Measurements from ENCODE around the gene SFSWAP.
"Not testable (repeated sequence)": the region's sequence is repeated elsewhere in the genome, so short reads cannot be mapped to it uniquely, and the experiment has no call there.

The SFSWAP gene

GRCh38 chr12:131710464-131711457, at the start of gene SFSWAP:
Gene SFSWAP, plus strand, starts transcription at chr12:131711090. Its CDS starts 140 bp downstream, at chr12:131711230.
- DNase-seq: peak; percentile 65

- DNase-seq: not testable (repeated sequence)
Observed at GRCh38 chr12:131661170-131661985, 49.5 kb upstream of the SFSWAP start.

- not testable (repeated sequence) for DNase-seq
Observed at GRCh38 chr12:131661986-131662288, 49.0 kb upstream of the SFSWAP start.

GRCh38 chr12:131662346-131662745, 48.5 kb upstream of the SFSWAP start:
- DNase-seq: not testable (repeated sequence)

- DNase-seq: not testable (repeated sequence)
Observed at GRCh38 chr12:131665666-131666065, 45.2 kb upstream of the SFSWAP start.

GRCh38 chr12:131666486-131666885, 44.4 kb upstream of the SFSWAP start:
- not testable (repeated sequence) for DNase-seq

GRCh38 chr12:131666978-131667601, 43.8 kb upstream of the SFSWAP start:
- DNase-seq: not testable (repeated sequence)

GRCh38 chr12:131671276-131671675, 39.6 kb upstream of the SFSWAP start:
- no peak for DNase-seq

GRCh38 chr12:131671871-131672270, 39.0 kb upstream of the SFSWAP start:
- no peak for DNase-seq

DNA sequence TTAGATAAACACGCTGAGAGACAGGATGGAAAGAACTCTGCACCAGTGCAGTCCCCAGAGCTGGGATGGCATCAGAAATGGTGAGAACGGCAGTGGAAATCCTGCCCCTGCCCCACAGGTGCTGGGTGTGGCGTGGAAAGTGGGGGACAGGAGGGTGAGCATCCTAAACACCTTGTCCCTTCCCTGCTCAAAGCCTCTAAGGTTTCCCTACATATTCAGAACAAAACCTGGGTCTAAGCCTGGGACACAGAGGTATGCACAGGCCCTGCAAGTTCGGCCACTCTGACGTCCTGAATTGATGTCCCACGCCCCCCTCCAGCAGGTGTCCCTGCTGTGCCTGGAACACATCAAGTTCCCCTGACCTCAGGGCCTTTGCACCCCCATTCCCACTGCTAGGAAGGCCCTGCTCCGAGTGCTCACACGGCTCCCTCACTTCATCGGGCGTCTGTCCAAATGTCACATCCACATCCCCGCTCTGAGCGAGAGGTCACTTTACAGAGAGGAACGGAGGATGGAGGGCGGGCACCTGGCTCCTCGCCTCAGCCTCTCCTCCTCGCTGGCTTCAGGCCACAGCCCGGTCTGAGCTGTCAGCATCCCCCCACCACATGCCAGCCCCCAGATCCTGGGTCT, 38.5 kb upstream of the SFSWAP start:
- no peak for DNase-seq

- DNase-seq: no peak
Observed at GRCh38 chr12:131672941-131673887, 37.7 kb upstream of the SFSWAP start.

GRCh38 chr12:131673888-131674257, 37.0 kb upstream of the SFSWAP start:
- no peak for DNase-seq

DNA sequence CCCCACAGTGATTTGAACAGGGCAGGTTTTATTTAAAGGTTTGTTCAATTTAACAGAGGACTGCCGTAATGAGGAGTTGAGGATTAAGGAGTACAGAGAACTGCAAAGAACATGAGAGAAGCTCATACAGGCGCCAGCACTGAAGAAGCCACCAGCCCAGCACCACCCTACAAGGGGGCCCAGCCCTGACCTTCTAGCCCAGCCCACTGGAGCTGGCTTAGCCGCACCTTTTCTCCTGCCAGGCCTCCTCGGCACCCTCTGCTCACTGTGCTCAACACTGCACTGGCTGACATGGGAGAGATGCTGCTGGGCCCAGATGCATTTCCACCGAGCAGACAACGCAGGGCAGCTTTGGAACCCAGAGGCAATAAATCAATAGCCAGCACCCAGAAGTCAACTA, 36.5 kb upstream of the SFSWAP start:
- no peak for DNase-seq

DNA sequence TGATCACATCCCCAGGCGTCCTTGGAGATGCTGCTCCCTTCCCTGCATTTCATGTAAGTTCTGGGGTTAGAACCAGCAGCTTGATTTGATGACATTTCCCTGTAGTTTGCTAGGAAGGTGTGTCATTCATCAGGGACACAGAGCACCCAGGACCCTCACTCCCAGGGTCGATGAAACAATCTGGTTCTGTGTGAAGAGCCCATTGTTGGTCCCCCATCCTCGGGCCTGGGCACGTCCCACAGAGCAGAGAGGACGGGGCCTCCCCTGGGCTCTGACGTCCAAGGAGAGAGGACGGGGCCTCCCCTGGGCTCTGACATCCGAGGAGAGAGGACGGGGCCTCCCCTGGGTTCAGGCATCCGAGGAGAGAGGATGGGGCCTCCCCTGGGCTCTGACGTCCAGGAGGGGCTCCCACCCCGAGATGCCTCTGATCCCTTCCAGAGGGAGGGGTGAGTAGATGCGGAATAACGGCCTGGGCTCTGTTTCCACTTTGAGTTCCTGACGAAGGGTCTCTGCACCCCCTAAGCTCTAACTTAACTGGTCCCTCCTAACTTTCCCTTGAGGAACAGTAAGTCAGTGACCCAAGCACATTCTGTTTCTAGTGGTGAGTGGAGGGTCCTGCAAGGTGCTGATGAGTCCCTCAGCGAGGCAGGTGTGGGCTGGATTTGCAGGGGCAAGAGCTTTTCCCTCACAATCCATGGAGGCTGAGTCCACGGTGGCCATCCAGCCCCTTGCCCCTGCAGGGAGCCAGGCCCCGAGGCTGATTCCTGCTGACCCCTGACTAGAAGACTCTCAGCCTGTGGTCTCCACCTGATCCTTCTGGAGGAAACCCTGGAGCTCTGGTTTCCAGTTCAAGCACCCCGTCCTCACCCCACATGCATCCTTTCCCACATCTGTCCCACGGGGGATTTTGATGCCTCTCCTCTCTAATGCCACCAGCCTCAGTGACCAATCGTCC, 35.5 kb upstream of the SFSWAP start:
- no peak for DNase-seq

GRCh38 chr12:131676544-131676943, 34.3 kb upstream of the SFSWAP start:
- DNase-seq: no peak

GRCh38 chr12:131677067-131677466, 33.8 kb upstream of the SFSWAP start:
- DNase-seq: not testable (repeated sequence)

DNA sequence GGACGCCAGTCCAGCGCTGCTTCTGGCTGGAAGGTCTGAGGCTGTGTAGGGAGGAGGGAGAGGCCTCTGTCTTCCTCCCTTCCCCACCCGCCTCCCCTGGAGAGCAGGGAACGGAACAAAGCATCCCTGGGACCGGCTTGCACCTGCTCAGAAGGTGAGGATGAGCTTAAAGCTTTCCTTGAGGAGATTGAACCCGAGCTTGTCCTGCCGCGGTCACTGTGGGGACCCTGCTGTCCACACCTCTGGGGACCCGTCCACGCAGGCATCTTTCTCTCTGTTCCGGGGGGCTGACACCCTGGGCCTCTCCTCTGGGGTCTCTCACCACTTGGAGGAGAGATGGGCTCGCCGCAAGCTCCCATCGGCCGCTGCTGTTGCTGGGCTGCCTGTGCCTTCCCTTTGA, 33.2 kb upstream of the SFSWAP start:
- no peak for DNase-seq

GRCh38 chr12:131678389-131679181, 32.3 kb upstream of the SFSWAP start:
- not testable (repeated sequence) for DNase-seq

DNA sequence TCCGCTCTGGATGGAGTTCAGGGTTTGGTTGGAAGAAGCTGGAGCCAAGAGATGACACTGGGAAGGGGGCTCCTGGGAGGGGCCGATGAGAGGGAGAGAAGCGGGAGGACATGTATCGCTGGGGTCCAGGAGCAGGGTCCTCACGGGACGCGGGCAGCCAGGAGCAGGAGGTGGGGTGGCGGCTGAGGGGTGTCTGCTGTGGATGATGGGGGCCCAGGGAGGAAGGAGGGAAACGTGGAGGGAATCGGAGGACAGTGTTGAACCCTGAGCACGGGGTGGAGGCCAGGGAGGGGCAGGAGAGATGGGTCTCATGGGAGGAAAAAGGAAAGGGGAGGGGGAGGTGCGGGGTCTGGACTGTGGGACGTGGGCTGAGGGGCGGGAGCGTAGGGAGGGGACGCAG, 31.7 kb upstream of the SFSWAP start:
- not testable (repeated sequence) for DNase-seq

- not testable (repeated sequence) for DNase-seq
Observed at GRCh38 chr12:131679816-131680215, 31.1 kb upstream of the SFSWAP start.

All from NCI-H1105 (cell line).